Measurements from ENCODE around the gene DONSON.

DONSON gene

DNA sequence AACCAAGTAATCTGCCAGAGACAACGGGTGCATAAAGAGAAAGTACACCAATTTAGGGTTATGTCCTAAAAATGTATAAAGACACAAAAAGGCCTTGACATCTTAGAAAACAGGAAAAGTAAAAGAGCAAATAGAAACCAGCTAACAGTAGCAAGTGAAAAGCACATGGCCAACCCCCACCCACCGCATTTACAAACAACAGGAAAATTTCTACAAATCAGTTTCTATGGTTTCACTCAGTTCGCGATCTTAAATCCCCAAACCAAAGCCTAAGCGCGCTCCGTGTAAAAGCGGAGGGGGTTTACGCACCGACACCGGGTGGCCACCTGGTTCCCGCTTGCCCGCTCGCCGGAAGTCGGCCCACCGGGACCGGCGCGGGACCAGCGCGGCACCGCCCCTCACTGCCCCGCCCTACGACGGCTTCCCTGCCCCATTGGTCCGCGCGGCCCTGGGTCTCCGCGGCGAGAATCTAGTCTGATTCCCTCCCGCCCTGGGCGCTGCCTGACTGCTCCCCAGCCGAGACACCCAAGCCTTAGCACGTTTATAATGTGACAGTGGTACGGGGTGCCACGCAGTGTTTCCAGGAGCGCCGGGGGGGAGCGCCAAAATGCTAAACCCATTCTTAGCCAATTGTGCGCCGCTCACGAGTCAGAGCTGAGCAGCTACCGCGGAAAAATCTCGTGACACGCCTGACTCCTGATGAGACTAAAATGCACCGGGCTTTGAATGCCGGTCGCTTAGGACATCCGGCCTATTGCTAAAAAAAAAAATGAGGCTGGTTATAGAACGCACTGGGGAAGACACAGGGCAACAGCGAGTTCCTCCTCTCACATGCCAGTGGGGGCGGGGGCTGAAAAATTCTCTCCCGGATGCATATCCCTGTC, 46.5 kb downstream of the DONSON start, which contains the start of gene GART:
GART (minus strand) TSS at position 362 of the 884 bp plus-strand sequence. CDS start 2,802 bp downstream, outside the sequence.
- DNase-seq, result peak; percentile 94

DNA sequence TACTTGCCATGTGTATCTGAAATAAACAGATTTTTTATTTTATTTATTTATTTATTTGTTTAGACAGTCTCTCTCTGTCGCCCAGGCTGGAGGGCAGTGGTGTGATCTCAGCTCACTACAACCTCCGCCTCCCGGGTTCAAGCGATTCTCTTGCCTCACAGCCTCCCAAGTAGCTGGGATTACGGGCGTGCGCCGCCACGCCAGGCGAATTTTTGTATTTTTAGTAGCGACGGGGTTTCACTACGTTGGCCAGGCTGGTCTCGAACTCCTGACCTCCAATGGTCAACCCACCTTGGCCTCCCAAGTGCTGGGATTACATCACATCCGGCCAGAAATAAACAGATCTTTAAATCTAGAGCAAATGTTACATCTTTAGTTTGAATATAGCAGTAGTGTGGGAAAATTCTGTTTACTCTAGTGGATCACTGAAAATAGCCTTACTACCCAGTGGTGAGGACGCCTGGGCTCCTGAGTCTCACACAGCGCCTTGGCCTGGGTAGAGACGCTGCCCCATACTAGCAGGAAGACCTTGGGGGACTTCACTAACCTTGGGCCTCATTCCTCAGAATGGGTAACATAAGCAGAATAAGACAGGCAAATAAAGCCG, 47.3 kb downstream of the DONSON start:
- DNase-seq, result peak; percentile 35

DNA sequence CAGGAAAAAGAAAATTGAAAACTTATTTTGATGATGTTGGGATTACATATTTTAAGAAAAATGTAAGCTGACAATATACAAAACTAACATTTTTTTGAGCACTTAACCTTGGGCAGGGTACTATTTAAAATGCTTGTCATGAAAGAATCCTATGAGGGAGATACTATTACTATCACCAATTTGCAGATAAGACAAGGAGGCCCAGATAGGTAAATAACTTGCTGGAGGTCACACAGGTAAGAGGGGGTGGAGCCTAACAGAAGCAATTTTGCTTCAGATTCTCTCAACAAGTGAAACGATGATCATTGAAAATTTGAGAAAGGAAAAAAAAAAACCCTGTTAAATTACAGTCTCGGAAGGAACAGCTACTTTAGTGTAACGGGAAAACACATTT, 47.8 kb downstream of the DONSON start:
- DNase-seq, result no peak

- DNase-seq, result no peak
Observed at GRCh38 chr21:33539616-33540015, 48.9 kb downstream of the DONSON start.

- no peak for DNase-seq
Observed at GRCh38 chr21:33537212-33537611, 51.3 kb downstream of the DONSON start.

DNA sequence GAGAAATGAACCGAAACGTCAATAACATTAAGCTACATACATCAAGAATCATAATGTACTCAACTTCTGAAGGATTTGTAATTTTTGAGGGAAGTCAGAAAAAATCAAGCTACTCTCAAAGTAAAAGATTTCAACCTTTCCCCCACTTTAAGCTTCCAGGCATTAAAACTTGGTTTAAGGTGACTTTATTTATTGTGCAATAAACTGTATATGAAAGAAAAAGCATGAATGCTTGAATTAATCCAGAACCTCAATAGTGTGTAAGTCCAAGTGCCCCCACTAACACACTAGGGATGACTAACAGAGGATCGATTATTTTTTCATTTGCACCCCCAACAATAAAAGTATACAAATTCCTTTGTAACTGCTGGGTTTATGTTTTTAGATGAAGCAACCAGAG, 57.5 kb downstream of the DONSON start:
- DNase-seq, result no peak
